GM12878 (cell line): ENCODE measurements around the gene RAB23. TPM values are rescaled to one million over a fixed set of nuclear protein-coding genes. Genes with fewer than 3 reads are reported as not detected.

Experiments used
- BMI1 ChIP-seq: fragments of 450-650 bp; IDR thresholded peaks from 2 replicates; pipeline ENCODE4 v1.6.1; 2016; ENCODE audit warnings: mild to moderate bottlenecking, moderate library complexity, borderline replicate concordance
- CEBPB ChIP-seq, 2 experiments: fragments of 150-350 bp in 1 of 2; IDR thresholded peaks; 2 replicates each; pipeline ENCODE4 v1.6.1; 2012 to 2014; ENCODE audit warnings: low read depth in 2 of 2, low read length in 2 of 2, borderline replicate concordance in 1 of 2, inconsistent platforms in 1 of 2
- DPF2 ChIP-seq: fragments of 450-650 bp; IDR thresholded peaks from 2 replicates; pipeline ENCODE4 v1.6.1; 2017; ENCODE audit warnings: mild to moderate bottlenecking
- E4F1 ChIP-seq: fragments of 450-650 bp; IDR thresholded peaks from 2 replicates; pipeline ENCODE4 v1.6.1; 2018; ENCODE audit warnings: borderline replicate concordance, mild to moderate bottlenecking; ENCODE audit not compliant: partially characterized antibody
- GATAD2B ChIP-seq: fragments of 450-650 bp; conservative IDR thresholded peaks from 2 replicates; pipeline ENCODE4 v1.6.1; 2017; ENCODE audit warnings: low read depth, mild to moderate bottlenecking, moderate library complexity
- HDAC6 ChIP-seq: fragments of 200-600 bp; sonication (generic); IDR thresholded peaks from one replicate; pipeline ENCODE4 v1.8.0; 2017; ENCODE audit warnings: antibody characterized with exemption; ENCODE audit not compliant: unreplicated experiment
- IKZF1 ChIP-seq: fragments of 450-650 bp; conservative IDR thresholded peaks from 2 replicates; pipeline ENCODE4 v1.6.1; 2017; ENCODE audit warnings: antibody characterized with exemption, mild to moderate bottlenecking
- KDM1A ChIP-seq: fragments of 200-600 bp; sonication (generic); IDR thresholded peaks from 2 replicates; pipeline ENCODE4 v1.6.1; 2016; ENCODE audit warnings: borderline replicate concordance
- LARP7 ChIP-seq: fragments of 450-650 bp; IDR thresholded peaks from 2 replicates; pipeline ENCODE4 v1.6.1; 2017; ENCODE audit warnings: mild to moderate bottlenecking
- MEF2B ChIP-seq: fragments of 450-650 bp; IDR thresholded peaks from 2 replicates; pipeline ENCODE4 v1.6.1; 2018; ENCODE audit warnings: mild to moderate bottlenecking, moderate library complexity; ENCODE audit not compliant: partially characterized antibody, poor library complexity, severe bottlenecking
- MTA2 ChIP-seq: fragments of 450-650 bp; IDR thresholded peaks from 2 replicates; pipeline ENCODE4 v1.6.1; 2016; ENCODE audit warnings: low read depth, mild to moderate bottlenecking, moderate library complexity
- NFYA ChIP-seq: IDR thresholded peaks from 2 replicates; pipeline ENCODE4 v1.6.1; 2011; ENCODE audit warnings: low read depth, mild to moderate bottlenecking, low read length, improper control_type of control experiment, borderline replicate concordance
- POLR2AphosphoS5 ChIP-seq: IDR thresholded peaks from 2 replicates; pipeline ENCODE4 v1.6.1; 2011; ENCODE audit warnings: mild to moderate bottlenecking, low read length, inconsistent platforms
- RUNX3 ChIP-seq: IDR thresholded peaks from 2 replicates; pipeline ENCODE4 v1.6.1; 2012; ENCODE audit warnings: low read length, inconsistent platforms
- SMARCA5 ChIP-seq: fragments of 450-650 bp; IDR thresholded peaks from 2 replicates; pipeline ENCODE4 v1.6.1; 2017; ENCODE audit warnings: mild to moderate bottlenecking
- SMC3 ChIP-seq: IDR thresholded peaks from 2 replicates; pipeline ENCODE4 v1.6.1; 2011; ENCODE audit warnings: low read length, improper control_type of control experiment, borderline replicate concordance
- SPI1 ChIP-seq: IDR thresholded peaks from 2 replicates; pipeline ENCODE4 v1.6.1; 2011; ENCODE audit warnings: low read depth, mild to moderate bottlenecking, low read length, moderate library complexity, borderline replicate concordance; ENCODE audit not compliant: insufficient read depth
- SRF ChIP-seq, 2 experiments: IDR thresholded peaks; 2 replicates each; pipeline ENCODE4 v1.6.1; 2011; ENCODE audit warnings: low read depth in 2 of 2, low read length in 2 of 2, mild to moderate bottlenecking in 1 of 2, moderate library complexity in 1 of 2
- ZNF384 ChIP-seq: IDR thresholded peaks from 2 replicates; pipeline ENCODE4 v1.6.1; 2012; ENCODE audit warnings: low read depth, mild to moderate bottlenecking, low read length, improper control_type of control experiment, borderline replicate concordance
- ZZZ3 ChIP-seq: IDR thresholded peaks from 2 replicates; pipeline ENCODE4 v1.6.1; 2011; ENCODE audit warnings: low read depth; ENCODE audit not compliant: control insufficient read depth, insufficient read length
- polyA plus RNA-seq, 11 experiments: library from polyadenylated mRNA; depleted of rRNA in 4 of 11; unstranded in 6 of 11; stranded (reverse) in 5 of 11; fragments of >200 nt; fragmentation: Nextera tagmentation in 4 of 11; fragmentation: Illumina TruSeq in 1 of 11; extraction: Ambion mirVana in 4 of 11; extraction: Trizol in 1 of 11; gene quantifications; 1 replicate in 1 of 11; 2 replicates in 10 of 11; pipeline versions ENCODE4 v1.2.1 to v1.2.3, GENCODE V29; 2011 to 2016; ENCODE audit warnings: inconsistent platforms in 2 of 11, missing spikeins in 2 of 11, low read depth in 1 of 11
- total RNA-seq, 4 experiments: library from RNA; depleted of rRNA in 3 of 4; stranded (reverse); fragments of >200 nt in 3 of 4; fragmentation: Illumina TruSeq in 1 of 4; extraction: Trizol in 1 of 4; gene quantifications; 2 replicates each; pipeline versions ENCODE4 v1.2.1 to v1.2.3, GENCODE V29; 2013 to 2021
- TF ChIP-seq, protein P1 (sequence below): fragments of 450-650 bp; IDR thresholded peaks from 2 replicates; pipeline ENCODE4 v1.6.1; 2014; ENCODE audit warnings: mild to moderate bottlenecking
- TF ChIP-seq, protein P2 (sequence below): fragments of 450-650 bp; IDR thresholded peaks from 2 replicates; pipeline ENCODE4 v1.6.1; 2017; ENCODE audit warnings: low read depth, mild to moderate bottlenecking, moderate library complexity
- TF ChIP-seq, protein P3 (sequence below): fragments of 450-650 bp; IDR thresholded peaks from 2 replicates; pipeline ENCODE4 v1.6.1; 2018; ENCODE audit warnings: mild to moderate bottlenecking, low read depth, moderate library complexity; ENCODE audit not compliant: partially characterized antibody

RAB23 gene
- total and polyA plus RNA-seq, 10 of the 15 experiments (the other 5 are each of a cell fraction or from before 2014, with no cell fraction given): 0.80 to 6.0 (median 3.1) TPM

GRCh38 chr6:57221191-57221935, 744 bp downstream of the RAB23 start (continued):
- no peak for TF ChIP-seq E4F1
- TF ChIP-seq DPF2: no peak
- TF ChIP-seq, protein P1, sequence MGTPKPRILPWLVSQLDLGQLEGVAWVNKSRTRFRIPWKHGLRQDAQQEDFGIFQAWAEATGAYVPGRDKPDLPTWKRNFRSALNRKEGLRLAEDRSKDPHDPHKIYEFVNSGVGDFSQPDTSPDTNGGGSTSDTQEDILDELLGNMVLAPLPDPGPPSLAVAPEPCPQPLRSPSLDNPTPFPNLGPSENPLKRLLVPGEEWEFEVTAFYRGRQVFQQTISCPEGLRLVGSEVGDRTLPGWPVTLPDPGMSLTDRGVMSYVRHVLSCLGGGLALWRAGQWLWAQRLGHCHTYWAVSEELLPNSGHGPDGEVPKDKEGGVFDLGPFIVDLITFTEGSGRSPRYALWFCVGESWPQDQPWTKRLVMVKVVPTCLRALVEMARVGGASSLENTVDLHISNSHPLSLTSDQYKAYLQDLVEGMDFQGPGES: no peak
- TF ChIP-seq NFYA: no peak
- TF ChIP-seq MEF2B: no peak
- no peak for TF ChIP-seq GATAD2B
- no peak for TF ChIP-seq KDM1A
- 0 out of 2 replicates have a peak, but pooled peaks have one; percentile 30 for TF ChIP-seq SMARCA5
- TF ChIP-seq LARP7: no peak
- TF ChIP-seq, protein P2, sequence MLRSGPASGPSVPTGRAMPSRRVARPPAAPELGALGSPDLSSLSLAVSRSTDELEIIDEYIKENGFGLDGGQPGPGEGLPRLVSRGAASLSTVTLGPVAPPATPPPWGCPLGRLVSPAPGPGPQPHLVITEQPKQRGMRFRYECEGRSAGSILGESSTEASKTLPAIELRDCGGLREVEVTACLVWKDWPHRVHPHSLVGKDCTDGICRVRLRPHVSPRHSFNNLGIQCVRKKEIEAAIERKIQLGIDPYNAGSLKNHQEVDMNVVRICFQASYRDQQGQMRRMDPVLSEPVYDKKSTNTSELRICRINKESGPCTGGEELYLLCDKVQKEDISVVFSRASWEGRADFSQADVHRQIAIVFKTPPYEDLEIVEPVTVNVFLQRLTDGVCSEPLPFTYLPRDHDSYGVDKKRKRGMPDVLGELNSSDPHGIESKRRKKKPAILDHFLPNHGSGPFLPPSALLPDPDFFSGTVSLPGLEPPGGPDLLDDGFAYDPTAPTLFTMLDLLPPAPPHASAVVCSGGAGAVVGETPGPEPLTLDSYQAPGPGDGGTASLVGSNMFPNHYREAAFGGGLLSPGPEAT: peak; percentile 9; the same call in 1 of the 2 replicates
- no peak for TF ChIP-seq RUNX3
- no peak for TF ChIP-seq SPI1
- no peak for TF ChIP-seq MTA2
- TF ChIP-seq SMC3: no peak
- TF ChIP-seq ZNF384: no peak
- TF ChIP-seq IKZF1: 0 out of 2 replicates have a peak, but pooled peaks have one; percentile 85
- TF ChIP-seq CEBPB (IDR thresholded peaks at IDR 0.05; ENCODE audit: borderline replicate concordance in 1 of 2, low read depth in 2 of 2, low read length in 2 of 2): no peak
- TF ChIP-seq SRF (IDR thresholded peaks at IDR 0.05; ENCODE audit: low read depth in 2 of 2, low read length in 2 of 2): no peak
- TF ChIP-seq ZZZ3: no peak
- TF ChIP-seq HDAC6: no peak
- TF ChIP-seq, protein P3, sequence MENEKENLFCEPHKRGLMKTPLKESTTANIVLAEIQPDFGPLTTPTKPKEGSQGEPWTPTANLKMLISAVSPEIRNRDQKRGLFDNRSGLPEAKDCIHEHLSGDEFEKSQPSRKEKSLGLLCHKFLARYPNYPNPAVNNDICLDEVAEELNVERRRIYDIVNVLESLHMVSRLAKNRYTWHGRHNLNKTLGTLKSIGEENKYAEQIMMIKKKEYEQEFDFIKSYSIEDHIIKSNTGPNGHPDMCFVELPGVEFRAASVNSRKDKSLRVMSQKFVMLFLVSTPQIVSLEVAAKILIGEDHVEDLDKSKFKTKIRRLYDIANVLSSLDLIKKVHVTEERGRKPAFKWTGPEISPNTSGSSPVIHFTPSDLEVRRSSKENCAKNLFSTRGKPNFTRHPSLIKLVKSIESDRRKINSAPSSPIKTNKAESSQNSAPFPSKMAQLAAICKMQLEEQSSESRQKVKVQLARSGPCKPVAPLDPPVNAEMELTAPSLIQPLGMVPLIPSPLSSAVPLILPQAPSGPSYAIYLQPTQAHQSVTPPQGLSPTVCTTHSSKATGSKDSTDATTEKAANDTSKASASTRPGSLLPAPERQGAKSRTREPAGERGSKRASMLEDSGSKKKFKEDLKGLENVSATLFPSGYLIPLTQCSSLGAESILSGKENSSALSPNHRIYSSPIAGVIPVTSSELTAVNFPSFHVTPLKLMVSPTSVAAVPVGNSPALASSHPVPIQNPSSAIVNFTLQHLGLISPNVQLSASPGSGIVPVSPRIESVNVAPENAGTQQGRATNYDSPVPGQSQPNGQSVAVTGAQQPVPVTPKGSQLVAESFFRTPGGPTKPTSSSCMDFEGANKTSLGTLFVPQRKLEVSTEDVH: no peak
- TF ChIP-seq BMI1: no peak
- no peak for TF ChIP-seq POLR2AphosphoS5
